Neural cell (in vitro differentiated cells): ENCODE measurements around the gene TTC1. TPM values are rescaled to one million over a fixed set of nuclear protein-coding genes. Genes with fewer than 3 reads are reported as not detected.

Experiments used
- H2AFZ ChIP-seq: fragments of 200-600, 300-800 bp; sonication (generic), shearing (Covaris generic); 2 replicates; pipeline ENCODE4 v1.6.0; 2014; ENCODE audit warnings: low read depth, mild to moderate bottlenecking, antibody characterized with exemption, low read length, moderate library complexity
- H3F3A ChIP-seq: fragments of 200-600 bp; shearing (Covaris generic); 2 replicates; pipeline ENCODE4 v1.6.1; 2016; ENCODE audit warnings: mild to moderate bottlenecking, moderate library complexity, mixed read lengths, antibody characterized with exemption, low read length; ENCODE audit not compliant: insufficient read depth, poor library complexity, severe bottlenecking
- H3K27ac ChIP-seq: fragments of 200-600, 300-800 bp; sonication (generic), shearing (Covaris generic); 2 replicates; pipeline ENCODE4 v1.5.1; 2014; ENCODE audit warnings: mild to moderate bottlenecking, low read length, moderate library complexity
- H3K27me3 ChIP-seq: fragments of 300-800, 200-600 bp; sonication (generic), shearing (Covaris generic); 2 replicates; pipeline ENCODE4 v1.6.0; 2014; ENCODE audit warnings: mild to moderate bottlenecking, low read depth, low read length, moderate library complexity; ENCODE audit not compliant: insufficient read depth
- H3K36me3 ChIP-seq: fragments of 300-800, 200-600 bp; sonication (generic), shearing (Covaris generic); 2 replicates; pipeline ENCODE4 v1.5.1; 2014; ENCODE audit warnings: mild to moderate bottlenecking, antibody characterized with exemption, low read length, moderate library complexity; ENCODE audit not compliant: insufficient read depth
- H3K4me2 ChIP-seq: fragments of 300-800, 200-600 bp; sonication (generic), shearing (Covaris generic); 2 replicates; pipeline ENCODE4 v1.6.0; 2014; ENCODE audit warnings: mild to moderate bottlenecking, low read length
- H3K4me3 ChIP-seq: fragments of 300-800, 200-600 bp; sonication (generic), shearing (Covaris generic); 2 replicates; pipeline ENCODE4 v1.5.1; 2014; ENCODE audit warnings: mild to moderate bottlenecking, low read length, moderate library complexity
- H3K79me2 ChIP-seq: fragments of 200-600 bp; shearing (Covaris generic); replicated peaks from 2 replicates; pipeline ENCODE4 v1.6.0; 2014; ENCODE audit warnings: mild to moderate bottlenecking, low read length, moderate library complexity; ENCODE audit not compliant: insufficient read depth
- H3K9ac ChIP-seq: fragments of 300-800, 200-600 bp; sonication (generic), shearing (Covaris generic); 2 replicates; pipeline ENCODE4 v1.6.1; 2016; ENCODE audit warnings: mild to moderate bottlenecking, low read length, mixed read lengths
- H3K9me2 ChIP-seq: fragments of 200-600 bp; shearing (Covaris generic); 2 replicates; pipeline ENCODE4 v1.6.1; 2016; ENCODE audit warnings: mild to moderate bottlenecking, low read length, mixed read lengths; ENCODE audit not compliant: insufficient read depth
- H3K9me3 ChIP-seq: fragments of 200-600, 300-800 bp; sonication (generic), shearing (Covaris generic); 2 replicates; pipeline ENCODE4 v1.6.1; 2016; ENCODE audit warnings: mild to moderate bottlenecking, mixed run types, low read length, moderate library complexity, mixed read lengths
- H4K20me1 ChIP-seq: fragments of 200-600 bp; shearing (Covaris generic); 2 replicates; pipeline ENCODE4 v1.6.1; 2016; ENCODE audit warnings: mild to moderate bottlenecking, mixed run types; ENCODE audit not compliant: insufficient read depth
- EP300 ChIP-seq: fragments of 450-650 bp; conservative IDR thresholded peaks from 2 replicates; pipeline ENCODE4 v1.6.1; 2014; ENCODE audit warnings: antibody characterized with exemption, mild to moderate bottlenecking, moderate library complexity; ENCODE audit not compliant: poor library complexity, severe bottlenecking
- EZH2 ChIP-seq: fragments of 200-600, 300-800 bp; shearing (Covaris generic), sonication (generic); IDR thresholded peaks from 2 replicates; pipeline ENCODE4 v1.6.1; 2014; ENCODE audit warnings: antibody characterized with exemption, low read length, borderline replicate concordance, mild to moderate bottlenecking; ENCODE audit not compliant: insufficient read depth, poor library complexity, severe bottlenecking
- MXI1 ChIP-seq: fragments of 450-650 bp; conservative IDR thresholded peaks from 2 replicates; pipeline ENCODE4 v1.6.1; 2014; ENCODE audit warnings: antibody characterized with exemption, mild to moderate bottlenecking; ENCODE audit not compliant: poor library complexity, severe bottlenecking
- POLR2AphosphoS5 ChIP-seq: IDR thresholded peaks from 2 replicates; pipeline ENCODE4 v1.6.1; 2012
- RAD21 ChIP-seq: fragments of 450-650 bp; conservative IDR thresholded peaks from 2 replicates; pipeline ENCODE4 v1.6.1; 2014; ENCODE audit warnings: antibody characterized with exemption, mild to moderate bottlenecking, moderate library complexity
- REST ChIP-seq: IDR thresholded peaks from 2 replicates; pipeline ENCODE4 v1.6.1; 2012; ENCODE audit warnings: borderline replicate concordance
- SMC3 ChIP-seq: fragments of 450-650 bp; conservative IDR thresholded peaks from 2 replicates; pipeline ENCODE4 v1.6.1; 2014; ENCODE audit warnings: antibody characterized with exemption, mild to moderate bottlenecking, moderate library complexity; ENCODE audit not compliant: poor library complexity
- TAF1 ChIP-seq: IDR thresholded peaks from 2 replicates; pipeline ENCODE4 v1.6.1; 2012; ENCODE audit warnings: low read depth
- polyA plus RNA-seq: library from polyadenylated mRNA; depleted of rRNA; stranded (reverse); fragments of >200 nt; gene quantifications from 2 replicates; pipeline ENCODE4 v1.2.3, GENCODE V29; 2014
- TF ChIP-seq, protein P1 (sequence below): fragments of 450-650 bp; IDR thresholded peaks from 2 replicates; pipeline ENCODE4 v1.5.1; 2014; ENCODE audit warnings: antibody characterized with exemption, mild to moderate bottlenecking, moderate library complexity; ENCODE audit not compliant: poor library complexity, severe bottlenecking

The TTC1 gene
- polyA plus RNA-seq, 1 donor from 2014 or later = 74.0 TPM

GRCh38 chr5:160060001-160060400 is 51.1 kb downstream of the TTC1 start:
- no peak for TF ChIP-seq EZH2
- TF ChIP-seq REST = no peak
- TF ChIP-seq, protein P1, sequence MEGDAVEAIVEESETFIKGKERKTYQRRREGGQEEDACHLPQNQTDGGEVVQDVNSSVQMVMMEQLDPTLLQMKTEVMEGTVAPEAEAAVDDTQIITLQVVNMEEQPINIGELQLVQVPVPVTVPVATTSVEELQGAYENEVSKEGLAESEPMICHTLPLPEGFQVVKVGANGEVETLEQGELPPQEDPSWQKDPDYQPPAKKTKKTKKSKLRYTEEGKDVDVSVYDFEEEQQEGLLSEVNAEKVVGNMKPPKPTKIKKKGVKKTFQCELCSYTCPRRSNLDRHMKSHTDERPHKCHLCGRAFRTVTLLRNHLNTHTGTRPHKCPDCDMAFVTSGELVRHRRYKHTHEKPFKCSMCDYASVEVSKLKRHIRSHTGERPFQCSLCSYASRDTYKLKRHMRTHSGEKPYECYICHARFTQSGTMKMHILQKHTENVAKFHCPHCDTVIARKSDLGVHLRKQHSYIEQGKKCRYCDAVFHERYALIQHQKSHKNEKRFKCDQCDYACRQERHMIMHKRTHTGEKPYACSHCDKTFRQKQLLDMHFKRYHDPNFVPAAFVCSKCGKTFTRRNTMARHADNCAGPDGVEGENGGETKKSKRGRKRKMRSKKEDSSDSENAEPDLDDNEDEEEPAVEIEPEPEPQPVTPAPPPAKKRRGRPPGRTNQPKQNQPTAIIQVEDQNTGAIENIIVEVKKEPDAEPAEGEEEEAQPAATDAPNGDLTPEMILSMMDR = no peak
- Histone ChIP-seq H4K20me1 (no peaks in the 10 kb centered on the region), H3K27me3 (no peaks in the 10 kb centered on the region), H2AFZ (no peak overlapping the region), H3K4me3 (no peak overlapping the region), H3F3A (no peaks in the 10 kb centered on the region), H3K9me2 (no peaks in the 10 kb centered on the region), H3K27ac (no peak overlapping the region), H3K9ac (no peak overlapping the region), H3K36me3 (peaks cover 2% of the 10 kb centered on the region), H3K79me2 (no peaks in the 10 kb centered on the region), H3K9me3 (no peaks in the 10 kb centered on the region), H3K4me2 (no peak overlapping the region)

- Histone ChIP-seq H3F3A (no peaks in the 10 kb centered on the region), H3K79me2 (no peaks in the 10 kb centered on the region), H3K4me2 (no peak overlapping the region), H3K9ac (no peak overlapping the region), H3K27ac (no peak overlapping the region), H3K36me3 (peaks cover 13% of the 10 kb centered on the region), H4K20me1 (no peaks in the 10 kb centered on the region), H3K4me3 (no peak overlapping the region), H2AFZ (no peak overlapping the region), H3K27me3 (no peaks in the 10 kb centered on the region), H3K9me2 (no peaks in the 10 kb centered on the region), H3K9me3 (no peaks in the 10 kb centered on the region)
- TF ChIP-seq, protein P1 = no peak
- TF ChIP-seq EP300 (no peak), RAD21 (no peak), EZH2 (no peak), SMC3 (no peak), POLR2AphosphoS5 (no peak), MXI1 (no peak), TAF1 (no peak), REST (no peak)
Measured at GRCh38 chr5:160061770-160062169, 52.8 kb downstream of the TTC1 start.
